GM18511 (cell line): Measurements from ENCODE around the gene SKP1.
"Not testable (repeated sequence)": the region's sequence is repeated elsewhere in the genome, so short reads cannot be mapped to it uniquely, and the experiment has no call there.

Source experiments
- ATAC-seq: cut with Tn5 transposase; IDR thresholded peaks from one replicate; pipeline ENCODE4 v1.9.1; 2021; ENCODE audit warnings: mild to moderate bottlenecking, moderate library complexity; ENCODE audit not compliant: unreplicated experiment

SKP1 gene

DNA sequence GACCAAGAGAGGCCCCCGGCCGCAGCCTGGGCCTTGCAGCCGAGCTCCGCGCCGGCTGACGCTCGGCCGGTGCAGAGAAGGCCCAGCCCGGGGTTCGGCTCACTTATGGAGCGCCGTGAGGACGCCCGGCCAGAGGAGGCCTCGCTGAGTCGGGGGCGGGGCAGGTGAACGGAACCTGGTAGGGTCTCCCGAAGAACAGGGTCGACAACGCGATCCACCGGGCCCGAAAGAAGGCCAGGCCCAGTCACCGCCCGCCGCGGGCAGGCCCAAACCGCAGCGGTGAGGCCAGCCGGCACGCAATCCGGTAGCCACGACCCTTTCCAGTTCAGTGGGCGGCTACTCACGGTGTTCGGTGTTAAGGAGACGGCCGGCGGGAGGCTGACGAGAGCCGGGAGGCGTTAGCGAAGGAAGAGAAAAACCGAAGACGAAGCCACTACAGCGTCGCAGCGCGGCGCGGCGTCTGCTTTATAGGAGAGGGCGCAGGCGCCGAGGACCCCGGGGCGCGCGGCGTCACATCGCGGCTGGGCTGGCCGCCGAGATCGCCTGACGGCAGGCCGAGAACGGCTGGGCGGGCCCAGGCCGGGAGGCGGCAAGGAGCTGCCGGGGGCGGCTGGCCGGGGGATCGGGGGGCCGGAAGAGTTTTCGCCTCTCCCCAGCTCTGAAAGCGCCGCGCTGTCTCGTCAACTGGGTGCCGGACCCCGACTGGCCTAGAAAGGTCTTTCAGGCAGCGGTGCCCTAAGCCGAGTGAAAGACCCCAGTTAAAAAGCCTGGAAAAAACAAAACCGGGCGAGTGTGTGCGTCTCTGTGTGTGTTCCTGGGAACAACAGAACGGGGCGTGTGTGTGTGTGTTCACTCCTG lies at the start of gene SKP1:
Gene SKP1 (minus strand): TSS at position 440 of the 858 bp plus-strand sequence. CDS start 2,928 bp downstream, outside the sequence.
- peak; percentile 79 for ATAC-seq

DNA sequence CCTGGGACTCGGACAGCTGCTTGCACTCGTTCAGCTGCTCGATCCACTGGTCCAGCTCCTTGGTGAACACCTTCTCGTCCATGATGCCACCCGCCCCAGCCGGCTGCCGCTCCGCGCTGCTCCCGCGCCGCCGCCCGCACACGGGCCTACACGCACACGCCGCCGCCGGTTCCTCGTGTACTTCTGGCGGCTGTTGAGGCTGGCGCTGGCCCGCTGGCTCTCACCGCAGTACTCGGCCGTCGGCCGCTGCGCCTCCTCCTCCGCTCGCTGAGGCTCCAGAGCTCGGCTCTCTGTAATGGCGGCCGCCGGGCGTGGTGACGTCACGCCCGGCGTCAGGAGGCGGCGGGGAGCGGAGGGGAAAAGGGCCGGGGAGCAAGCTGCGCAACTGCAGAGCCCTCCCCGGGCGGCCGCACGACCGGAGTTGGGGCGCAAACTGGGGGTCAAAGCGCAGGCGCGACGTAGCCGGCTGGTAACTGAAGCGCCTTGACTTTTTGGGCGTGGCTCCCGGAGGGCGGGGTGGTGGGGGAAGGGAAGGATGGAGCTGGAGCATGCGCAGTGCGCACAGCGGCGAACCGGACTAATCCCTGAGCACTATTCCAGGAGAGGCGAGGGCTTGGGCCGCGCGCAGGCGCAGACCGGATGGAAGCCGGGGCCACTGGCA lies 49.2 kb upstream of the SKP1 start, which contains the start of gene PPP2CA:
Gene PPP2CA (minus strand): TSS at position 294 of the 661 bp plus-strand sequence. CDS start 212 bp downstream, at position 82.
- ATAC-seq: peak; percentile 86

DNA sequence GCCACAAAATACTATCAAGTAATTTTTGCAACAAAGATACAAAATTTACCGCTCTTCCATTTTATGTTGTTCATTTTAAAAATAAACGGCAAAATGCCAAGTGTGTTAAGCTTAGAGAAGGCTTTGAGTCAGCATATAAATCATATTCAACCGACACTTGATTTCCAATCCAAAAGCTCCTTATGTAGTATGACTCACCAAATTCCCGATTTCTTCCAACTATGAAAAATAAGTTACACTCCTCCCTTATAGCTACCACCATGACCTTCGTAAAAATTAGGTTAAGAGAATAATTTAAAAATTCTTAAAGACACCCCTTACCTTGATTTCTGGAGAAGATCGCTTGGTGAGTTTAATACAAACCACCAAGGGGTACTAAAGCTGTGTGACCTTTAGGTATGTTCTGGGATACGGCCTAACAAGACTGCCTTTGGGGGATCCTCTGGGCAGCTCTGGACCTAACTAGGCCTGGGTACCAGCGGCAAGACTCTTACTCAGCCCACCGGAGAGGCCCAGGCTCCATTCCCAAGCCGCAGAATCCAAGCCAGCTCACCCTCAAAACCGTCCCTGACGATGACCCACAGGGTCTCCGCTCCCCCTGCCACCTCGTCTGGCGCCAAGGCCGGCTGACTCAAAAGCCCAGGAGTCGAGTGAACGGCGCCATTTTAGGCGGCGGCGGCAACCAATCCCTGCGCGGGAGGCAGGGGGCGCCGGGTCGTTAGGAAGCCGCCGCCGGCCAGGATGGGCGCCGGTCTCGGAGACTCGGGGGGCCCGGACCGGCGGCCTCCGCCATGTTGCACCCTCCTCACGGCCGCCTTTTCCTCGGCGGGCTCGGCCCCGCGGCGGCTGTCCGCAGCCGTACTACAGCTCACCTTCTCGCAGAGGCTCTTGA lies 48.4 kb upstream of the SKP1 start:
- peak; percentile 42 for ATAC-seq

DNA sequence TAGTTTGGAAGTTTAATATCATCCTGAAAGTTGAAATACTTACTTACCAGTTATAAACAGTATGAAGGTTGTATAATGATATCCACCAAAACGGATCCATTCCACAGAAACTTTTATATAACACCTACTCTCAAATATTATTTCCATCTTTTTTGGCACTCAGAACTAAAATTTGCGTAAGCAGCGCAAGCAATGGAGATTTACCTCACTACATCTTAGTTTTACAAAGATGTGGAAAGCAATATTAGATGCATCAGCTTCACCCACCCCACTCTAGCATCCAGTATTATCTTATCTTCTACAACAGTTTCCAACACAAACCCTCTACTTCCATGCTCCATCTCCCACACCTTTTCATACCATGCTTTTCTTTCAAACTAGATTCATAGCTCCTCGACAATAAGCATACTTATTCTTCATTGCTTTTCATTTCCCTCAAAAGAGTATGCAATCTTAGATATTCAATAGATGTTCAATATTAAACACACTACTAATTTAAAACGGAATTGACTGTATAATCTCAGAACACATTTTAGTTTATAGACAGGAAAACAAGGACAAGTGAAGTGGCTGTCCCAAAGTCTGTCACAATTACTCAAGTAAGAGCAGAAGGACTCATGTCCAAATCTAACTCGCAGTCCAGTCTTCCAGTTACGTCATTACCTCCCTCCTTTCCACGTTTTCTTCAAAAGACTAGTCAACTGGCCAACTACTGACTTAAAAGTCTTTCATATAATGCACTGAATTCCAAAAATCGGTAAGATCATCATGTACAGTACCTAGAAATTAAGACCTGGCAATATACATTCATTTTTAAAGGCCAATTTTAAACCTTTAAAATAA lies 46.9 kb upstream of the SKP1 start:
- no peak for ATAC-seq

DNA sequence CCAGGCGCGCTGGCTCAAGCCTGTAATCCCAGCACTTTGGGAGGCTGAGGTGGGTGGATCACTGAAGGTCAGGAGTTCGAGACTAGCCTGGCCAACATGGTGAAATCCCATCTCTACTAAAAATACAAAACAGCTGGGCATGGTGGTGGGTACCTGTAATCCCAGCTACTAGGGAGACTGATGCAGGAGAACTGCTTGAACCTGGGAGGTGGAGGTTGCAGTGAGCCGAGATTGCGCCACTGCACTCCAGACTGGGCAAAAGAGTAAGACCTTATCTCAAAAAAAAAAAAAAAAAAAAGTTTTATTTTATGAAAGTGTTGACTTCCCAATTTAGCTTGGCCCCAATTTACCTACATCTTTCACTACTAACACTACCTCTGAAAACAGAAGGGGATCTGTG lies 44.9 kb upstream of the SKP1 start:
- not testable (repeated sequence) for ATAC-seq

DNA sequence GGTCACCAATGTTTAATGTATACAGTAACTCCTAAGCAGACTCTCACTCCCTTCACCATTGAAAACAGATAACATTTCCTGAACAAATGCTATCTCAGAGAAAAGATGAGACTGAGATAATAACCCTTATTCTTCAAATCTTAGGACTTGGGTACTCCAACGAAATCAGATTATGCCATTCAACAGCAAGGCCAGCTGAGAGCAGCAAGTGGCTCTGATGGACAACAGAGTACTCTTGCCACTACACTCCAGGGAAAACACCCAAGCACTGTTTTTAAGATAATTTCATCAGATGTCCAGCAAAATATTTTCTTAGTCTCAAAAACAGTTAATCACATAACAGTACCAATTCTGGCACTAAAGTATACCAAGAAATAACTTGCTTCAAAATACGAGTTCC lies 39.0 kb upstream of the SKP1 start:
- ATAC-seq: no peak

DNA sequence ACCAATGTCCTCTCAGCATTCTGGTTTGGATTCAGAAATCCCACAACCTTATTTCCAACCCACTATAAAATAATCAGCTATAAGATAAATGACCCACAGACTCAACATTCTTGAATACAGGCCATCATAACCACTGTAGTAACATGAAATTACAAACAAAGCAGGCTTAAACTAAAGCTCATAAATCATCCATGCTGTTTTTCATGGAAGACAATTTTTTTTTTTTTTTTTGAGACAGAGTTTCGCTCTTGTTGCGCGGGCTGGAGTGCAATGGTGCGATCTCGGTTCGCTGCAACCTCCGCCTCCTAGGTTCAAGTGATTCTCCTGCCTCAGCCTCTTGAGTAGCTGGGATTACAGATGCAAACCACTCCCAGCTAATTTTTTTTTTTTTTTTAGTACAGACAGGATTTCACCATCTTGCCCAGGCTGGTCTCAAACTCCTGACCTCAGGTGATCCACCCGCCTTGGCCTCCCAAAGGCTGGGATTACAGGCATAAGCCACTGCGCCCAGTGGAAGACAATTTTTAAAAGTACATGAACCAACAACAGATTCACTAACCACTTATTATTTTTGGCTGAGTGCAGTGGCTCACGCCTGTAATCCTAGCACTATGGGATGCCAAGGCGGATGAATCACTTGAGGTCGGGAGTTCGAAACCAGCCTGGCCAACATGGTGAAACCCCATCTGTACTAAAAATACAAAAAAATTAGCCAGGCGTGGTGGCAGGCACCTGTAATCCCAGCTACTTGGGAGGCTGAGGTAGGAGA lies 34.7 kb upstream of the SKP1 start:
- ATAC-seq: not testable (repeated sequence)

DNA sequence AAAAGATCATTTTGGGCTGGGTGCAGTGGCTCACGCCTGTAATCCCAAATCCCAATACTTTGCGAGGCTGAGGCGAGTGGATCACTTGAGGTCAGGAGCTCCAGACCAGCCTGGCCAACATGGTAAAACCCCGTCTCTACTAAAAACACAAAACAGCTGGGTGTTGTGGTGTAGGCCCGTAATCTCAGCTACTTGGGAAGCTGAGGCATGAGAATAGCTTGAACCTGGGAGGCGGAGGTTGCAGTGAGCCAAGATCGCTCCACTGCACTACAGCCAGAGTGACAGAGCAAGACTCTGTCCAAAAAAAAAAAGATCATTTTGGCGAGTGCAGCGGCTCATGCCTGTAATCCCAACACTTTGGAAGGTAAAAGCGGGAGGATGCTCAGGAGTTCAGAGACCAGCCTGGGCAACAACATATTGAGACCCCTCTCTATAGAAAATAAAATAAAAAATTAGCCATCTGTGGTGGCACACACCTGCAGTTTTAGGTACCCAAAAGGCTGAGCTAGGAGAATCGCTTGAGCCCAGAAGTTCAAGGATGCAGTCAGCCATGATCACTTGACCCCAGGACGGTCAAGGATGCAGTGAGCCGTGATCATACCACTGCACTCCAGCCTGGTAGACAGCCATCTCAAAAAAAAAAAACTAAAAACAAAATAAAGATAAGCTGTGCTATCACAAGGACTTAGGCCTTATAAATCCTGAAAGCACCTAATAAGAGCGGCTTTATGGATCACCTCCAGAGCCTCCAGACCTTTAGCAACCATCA lies 32.9 kb upstream of the SKP1 start:
- ATAC-seq: no peak

DNA sequence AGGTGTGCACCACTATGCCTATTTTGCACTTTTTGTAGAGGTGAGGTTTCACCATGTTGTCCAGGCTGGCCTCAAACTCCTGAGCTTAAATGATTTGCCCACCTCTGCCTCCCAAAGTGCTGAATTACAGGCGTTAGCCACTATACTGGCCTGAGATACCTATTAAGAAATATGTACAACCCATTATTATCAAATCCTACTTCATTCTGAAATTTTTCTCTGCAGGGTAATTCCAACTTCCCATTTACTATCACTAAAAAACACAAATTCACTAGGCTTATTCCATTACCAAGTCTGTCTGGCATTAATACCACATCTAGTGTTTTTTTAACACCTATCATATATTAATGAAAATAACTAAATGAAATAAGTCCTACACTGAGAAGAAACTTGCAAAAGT lies 30.9 kb upstream of the SKP1 start:
- ATAC-seq: no peak

DNA sequence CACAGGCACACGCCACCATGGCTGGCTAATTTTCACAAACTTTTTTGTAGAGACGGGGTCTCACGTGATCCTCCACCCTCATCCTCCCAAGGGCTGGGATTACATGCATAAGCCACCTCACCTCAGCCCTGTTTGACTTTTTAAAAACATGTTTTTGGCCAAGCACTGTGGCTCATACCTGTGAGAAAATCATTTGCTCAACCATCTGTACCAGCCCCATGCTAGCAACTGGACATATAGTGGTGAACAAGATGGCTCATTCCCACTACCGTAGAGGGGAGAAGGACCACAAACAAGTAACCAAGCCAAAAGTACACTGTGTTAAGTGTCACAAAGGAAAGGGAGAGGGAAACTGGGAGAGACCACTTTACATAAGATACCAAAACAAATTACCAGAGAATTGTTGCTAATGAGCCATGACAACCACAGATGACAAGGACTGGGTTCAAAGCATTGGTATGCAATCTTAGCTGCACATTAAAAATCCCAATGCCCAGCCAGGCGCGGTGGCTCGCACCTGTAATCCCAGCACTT lies 29.9 kb upstream of the SKP1 start:
- no peak for ATAC-seq

DNA sequence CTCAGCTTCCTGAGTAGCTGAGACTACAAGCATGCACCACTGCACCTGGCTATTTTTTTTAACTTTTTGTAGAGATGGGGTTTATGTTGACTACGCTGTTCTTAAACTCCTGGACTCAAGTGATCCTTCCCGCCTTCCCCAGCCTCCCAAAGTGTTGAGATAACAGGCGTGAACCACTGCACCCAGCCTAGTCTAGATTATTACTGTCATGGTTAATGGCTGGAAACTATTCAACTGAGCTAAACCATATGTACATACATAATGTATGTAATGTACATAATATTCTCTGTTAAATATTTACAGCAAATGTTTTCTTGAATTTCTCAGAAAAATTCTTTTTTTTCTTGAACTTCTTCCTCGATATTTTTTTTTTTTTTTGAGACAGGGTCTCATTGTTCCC lies 27.8 kb upstream of the SKP1 start:
- no peak for ATAC-seq

DNA sequence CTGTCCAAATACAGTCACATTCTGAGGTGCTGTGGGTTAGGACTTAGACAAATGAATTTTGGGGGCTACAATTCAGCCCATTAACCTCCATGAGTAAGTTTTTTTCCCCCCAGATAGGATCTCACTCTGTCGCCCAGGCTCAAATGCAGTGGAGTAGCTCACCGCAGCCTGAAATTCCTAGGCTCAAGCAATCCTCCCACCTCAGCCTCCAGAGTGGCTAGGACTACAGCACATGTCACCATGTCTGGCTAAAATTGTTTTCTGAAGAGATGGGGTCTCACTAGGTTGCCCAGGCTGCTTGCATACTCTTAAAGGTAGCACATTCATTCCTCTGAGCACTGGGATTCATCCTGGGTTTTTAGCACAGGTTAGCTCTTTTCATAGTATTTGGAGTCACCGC lies 26.9 kb upstream of the SKP1 start:
- ATAC-seq: no peak

DNA sequence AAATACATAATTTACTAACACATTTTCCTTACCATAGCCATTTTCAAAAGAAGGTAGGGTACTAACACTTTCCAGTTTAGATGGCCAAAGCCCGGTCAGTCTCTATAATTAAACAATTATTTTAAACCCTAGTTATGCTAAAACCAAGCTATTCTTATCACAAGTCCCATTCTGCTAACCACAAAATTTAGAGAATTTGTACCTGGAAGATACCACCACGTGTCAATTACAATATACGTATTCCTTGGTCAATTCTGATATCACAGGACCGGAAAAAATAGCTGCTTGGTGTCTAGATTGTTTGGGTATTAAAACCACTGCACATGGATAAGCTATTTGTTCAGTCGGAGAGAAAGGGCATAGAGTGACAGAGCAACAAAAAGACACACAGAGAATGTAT lies 18.9 kb upstream of the SKP1 start:
- ATAC-seq: no peak

DNA sequence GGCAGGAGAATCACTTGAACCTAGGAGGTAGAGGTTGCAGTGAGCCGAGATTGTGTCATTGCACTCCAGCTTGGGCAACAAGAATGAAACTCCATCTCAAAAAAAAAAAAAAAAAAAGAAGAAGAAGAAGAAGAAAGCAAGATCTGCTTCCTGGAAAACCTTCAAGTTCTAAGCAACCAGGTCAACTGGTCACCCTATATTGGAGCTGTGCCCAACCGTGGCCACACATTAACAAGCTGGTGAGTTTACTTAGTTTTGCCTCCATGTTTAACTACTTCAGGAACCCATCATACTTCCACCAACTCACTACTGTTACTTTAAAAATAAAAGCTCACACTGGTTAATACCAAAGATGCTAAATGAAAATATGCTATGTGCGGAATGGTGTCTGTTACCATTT lies 12.3 kb upstream of the SKP1 start:
- ATAC-seq: no peak

DNA sequence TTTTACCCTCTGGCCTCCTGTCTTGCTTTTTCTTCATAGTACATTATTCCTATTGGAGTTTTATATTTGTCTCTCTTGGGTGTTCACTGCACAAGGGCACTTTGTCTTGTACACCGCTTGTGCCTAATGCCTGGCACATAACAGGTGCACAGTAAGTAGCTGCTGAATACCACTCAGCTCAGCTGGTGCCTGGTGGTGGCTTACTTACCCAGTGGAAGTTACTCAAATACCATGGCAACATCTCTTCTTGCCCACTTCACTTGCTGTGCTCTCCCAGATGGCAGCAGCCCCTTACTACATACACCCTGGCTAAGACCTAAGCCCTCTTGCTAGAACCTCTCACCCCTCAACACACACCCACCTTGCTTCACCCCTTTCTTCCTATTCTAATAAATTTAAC lies 11.3 kb upstream of the SKP1 start:
- ATAC-seq: no peak

DNA sequence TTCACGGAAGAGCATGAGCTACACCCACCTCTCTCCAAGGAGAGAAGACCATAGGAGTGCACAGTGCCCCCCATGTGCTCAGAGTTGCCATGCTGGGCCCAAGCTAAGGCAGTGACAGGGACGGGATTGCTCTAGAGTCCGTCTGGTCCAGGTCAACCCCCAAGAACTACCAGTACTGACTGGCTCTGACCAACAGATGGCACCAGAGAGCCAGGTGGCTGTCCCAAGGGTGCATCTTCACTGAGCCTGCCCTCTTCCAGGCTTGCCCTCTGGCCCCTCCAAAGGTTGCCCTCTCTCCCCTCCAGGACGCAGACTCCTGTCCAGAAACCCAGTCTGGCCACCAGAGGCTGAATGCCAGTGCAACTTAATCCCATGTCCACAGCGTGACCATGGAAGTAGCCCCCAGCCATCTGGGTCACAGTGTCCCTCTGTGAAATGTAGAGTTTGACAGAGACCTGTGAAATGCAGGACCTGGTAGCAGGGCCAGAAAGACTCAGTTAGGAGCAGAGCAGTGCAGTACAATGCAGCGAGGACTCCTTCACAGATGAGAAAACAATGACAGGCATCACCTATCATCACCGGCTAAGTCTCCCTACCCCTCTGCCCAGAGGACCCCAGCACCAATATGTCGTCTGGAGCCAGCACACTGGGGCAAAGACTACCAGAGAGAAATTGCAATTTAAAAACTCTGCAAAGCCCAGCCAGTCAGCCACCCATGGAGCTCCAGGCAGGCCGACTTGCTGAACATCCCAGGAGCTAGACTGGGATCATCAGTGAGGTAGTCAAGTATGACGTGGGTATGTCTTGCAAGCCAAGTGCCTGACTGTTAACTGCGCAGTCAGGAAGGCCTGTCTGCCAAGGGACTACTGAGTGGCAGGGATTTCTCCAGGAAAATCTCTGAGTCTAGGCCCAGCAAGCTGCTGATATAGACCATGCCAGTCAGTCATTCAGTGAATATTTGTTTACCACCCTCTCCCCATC lies 7.7 kb upstream of the SKP1 start:
- peak; percentile 81 for ATAC-seq

DNA sequence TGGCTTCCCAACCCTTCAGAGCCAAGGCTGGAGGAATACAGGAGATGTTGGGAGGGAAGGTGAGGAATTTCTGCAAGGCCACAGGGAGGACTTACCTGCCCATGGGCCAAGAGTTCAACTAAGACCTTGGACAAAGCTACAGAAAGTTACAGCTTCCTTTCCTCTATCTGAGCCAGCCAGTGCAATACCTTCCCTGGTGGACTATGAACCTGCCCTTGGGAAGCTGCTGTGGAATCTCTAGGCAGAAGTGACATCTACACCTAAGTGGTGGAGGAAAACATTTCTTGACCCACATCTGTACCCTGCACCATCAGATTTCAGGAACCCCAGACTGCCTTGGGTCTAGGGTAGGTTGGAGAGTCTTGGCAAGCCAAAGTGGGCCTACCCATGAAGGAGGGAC lies 6.7 kb upstream of the SKP1 start:
- no peak for ATAC-seq

DNA sequence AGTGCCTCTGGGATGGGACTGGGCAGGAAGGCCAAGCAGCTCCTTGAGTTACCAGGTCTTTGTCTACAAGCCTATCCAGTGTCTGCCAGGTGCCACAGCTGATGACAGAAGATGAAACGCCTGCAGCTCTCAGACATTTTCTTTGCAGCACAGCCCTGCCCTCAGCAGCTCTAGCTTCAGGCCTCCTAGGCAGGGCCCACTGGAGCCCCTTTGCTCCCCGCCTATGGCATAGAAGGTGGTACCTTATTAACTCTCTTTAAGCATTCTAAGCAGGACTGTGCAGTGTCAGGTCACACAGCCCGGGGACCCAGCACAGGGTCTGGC lies 1.3 kb upstream of the SKP1 start:
- ATAC-seq: no peak
